Activated CD8-positive, alpha-beta memory T cell treated with anti-CD3 and anti-CD28 coated beads for 36 hours (primary cell): ENCODE measurements around the gene VAV2. TPM values are rescaled to one million over a fixed set of nuclear protein-coding genes. Genes with fewer than 3 reads are reported as not detected.

ENCODE experiments used
- CTCF ChIA-PET: fragments of 350-600 bp; sonication (Branson Sonifier 250); formaldehyde crosslinking; loops from one replicate; lab custom pipeline; 2021; ENCODE audit warnings: antibody characterized with exemption; lab: Charles Lee
- POLR2A ChIA-PET: fragments of 350-600 bp; sonication (Branson Sonifier 250); formaldehyde crosslinking; loops from one replicate; lab custom pipeline; 2021; ENCODE audit warnings: antibody characterized with exemption; lab: Charles Lee
- total RNA-seq, 2 experiments: library from RNA; stranded (reverse); gene quantifications; one replicate each; pipeline ENCODE4 v1.2.3, GENCODE V29; 2021

The VAV2 gene
- total RNA-seq, 2 experiments from 2014 or later = 6.2 to 6.7 TPM

DNA sequence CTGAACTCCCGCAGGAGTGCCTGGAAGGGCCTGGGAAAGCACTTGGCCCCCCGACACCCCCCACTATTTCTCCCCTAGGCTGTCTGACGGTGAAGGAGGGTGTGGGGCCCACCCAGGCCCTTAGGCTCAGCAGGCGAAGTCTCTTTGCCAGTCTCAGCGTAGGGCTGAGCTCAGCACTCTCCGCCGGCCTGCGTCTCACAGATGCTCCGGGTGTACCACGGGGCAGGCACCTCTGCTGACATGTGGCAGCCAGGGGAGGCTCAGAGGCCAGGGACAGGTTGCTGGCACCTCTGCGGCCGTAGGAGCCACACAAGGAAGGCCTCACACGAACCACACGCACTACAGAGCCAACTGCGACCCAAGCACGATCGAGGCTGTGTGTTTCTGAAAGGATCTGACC, 114.2 kb downstream of the VAV2 start:
- CTCF ChIA-PET = no interaction called here

DNA sequence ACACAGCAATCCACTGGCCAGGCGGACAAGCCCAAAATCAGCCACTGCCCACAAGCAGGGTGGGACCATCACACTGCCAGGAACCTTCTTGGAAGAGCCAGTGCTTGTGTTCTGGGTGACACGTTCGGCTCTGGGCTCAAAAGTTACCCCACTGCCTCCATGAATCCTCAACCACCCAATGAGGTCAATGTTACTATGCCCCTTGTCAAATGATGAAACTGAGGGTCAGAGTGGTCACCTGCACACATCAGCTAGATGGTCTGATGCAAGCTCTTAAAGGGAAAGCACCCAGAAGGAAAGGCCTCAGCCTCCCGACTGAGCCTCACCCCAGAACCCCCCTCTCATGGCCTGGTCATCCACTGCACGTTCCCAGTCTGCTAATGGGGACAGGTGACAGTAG, 114.8 kb downstream of the VAV2 start:
- ChIA-PET CTCF (no interaction called here), POLR2A (no interaction called here)

More for the DNA sequence above, 114.2 kb downstream of the VAV2 start:
- POLR2A ChIA-PET = no interaction called here

DNA sequence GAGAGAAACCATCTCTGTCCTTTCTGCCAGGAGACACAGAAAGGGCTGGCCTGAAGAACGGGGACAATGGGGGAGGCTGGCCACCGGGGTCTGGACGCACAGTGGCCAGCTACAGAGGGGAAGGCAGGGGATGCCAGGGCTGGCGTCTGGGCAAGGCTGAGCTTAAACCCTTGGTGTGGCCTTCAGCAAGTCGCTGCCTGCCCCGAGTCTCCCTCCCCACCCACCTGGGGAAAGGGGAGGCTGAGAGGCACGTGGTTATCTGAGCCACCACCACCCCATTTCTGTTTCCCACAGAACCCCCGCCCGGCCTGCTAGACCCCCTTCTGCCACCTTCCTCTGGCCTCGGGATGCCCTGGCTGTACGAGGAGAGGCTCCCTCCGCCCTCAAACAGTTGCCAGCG, 115.3 kb downstream of the VAV2 start:
- ChIA-PET POLR2A (no interaction called here), CTCF (no interaction called here)

DNA sequence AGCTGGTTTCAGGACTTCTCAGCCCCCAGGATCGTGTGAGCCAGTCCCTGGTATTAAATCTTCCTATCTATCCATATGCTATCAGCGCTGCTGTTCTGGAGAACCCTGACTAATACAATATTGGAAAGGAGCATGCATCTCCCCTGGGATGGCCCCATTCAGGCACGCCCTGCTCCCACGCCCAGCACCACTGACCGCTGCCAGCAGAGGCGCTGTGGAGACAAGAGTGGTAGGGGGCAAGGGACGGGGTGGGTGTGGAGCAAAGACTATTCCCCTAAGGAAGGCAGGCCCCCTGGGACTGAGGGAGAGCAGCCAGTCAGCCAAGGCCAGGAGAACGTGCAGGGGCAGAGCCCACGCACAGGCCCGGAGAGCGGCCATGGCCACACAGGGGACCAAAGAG, 116.0 kb downstream of the VAV2 start:
- ChIA-PET CTCF (no interaction called here), POLR2A (no interaction called here)

DNA sequence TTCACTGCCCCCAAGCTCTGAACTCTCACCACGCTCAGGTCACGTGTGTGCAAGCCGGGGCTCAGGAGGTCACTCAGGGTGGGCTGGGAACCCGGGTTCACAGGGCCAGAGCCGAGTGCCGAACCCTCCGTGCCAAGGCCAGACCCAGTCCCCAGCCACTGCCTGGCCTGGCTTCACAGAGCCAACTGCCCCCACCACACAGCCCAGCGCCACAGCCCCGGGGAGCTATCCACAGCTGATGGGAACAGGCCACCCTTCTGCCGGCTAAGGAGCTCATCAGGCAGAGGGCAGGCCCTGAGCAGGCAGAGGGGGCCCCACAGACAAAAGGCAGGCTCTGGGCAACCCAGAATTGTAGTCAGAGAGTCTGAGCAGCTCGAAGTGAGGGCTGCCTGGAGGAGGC, 117.0 kb downstream of the VAV2 start:
- ChIA-PET CTCF (no interaction called here), POLR2A (no interaction called here)

DNA sequence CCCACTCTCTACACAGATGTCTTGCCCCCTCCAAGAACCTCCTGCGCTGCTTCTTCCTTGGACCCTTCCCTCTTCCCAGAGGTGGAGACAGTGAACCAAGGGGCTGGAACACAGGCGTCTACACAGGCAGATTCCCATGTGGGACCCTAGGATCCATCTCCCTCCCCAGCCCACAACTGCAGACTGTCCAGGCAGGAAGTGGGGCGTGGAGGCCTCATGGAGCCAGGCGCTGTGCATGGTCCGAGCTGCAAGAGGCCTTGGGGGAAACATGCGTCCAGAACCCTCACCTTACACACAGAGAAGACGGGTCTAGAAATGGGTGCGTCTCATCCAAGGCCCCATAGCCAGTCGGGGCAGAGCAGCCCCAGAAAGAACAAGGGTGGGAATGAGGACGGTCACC, 117.5 kb downstream of the VAV2 start:
- CTCF ChIA-PET = no interaction called here
- POLR2A ChIA-PET = no interaction called here

DNA sequence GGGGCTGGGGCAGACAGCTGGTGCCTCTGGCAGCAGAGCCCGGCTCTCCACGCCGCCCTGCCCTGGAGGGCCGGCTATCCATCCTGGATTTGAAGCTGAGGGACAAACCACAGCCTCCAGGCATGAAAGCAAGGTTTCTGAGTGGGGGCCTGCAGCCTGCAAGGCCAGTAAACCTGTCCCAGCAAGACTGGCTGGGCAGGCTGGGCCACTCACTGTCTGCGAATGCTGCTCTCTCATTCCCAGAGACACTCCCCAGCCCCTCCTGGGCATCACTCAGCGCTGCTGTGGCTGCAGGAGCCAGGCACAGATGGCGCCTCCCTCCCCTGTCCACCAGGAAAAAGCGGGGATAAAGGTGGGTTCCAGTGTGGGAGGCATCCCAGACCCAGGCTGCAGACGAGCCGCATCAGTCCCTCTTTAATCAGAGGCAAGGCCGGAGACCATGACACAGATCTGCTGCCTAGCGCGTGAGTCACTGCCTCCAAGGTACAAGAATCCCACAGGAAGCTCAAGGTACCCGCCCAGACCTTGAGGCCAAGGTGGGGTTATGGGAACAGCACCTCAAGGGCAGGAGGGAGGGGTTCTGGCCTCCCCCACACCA, 118.0 kb downstream of the VAV2 start:
- ChIA-PET CTCF (no interaction called here), POLR2A (no interaction called here)

DNA sequence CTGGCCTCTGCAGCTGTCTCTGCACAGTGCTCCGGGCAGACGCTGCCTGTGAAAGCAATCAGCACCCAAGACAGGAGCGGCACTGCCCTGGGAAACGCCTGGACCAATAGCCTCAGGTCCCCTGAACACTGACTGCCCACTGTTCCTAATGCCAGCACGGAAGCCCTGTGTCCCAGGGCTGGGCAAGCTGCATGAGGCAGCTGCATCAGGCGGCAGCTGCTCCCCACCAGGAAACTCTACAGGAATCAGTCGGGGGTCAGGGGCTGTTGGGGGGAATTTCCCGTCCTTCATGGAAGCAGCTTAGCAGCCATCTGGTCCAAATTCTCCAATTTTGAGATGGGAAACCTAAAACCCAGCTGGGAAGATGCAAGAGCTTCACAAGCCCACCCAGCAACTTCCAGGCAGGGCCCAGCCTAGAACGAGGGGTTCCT, 118.6 kb downstream of the VAV2 start:
- ChIA-PET CTCF (no interaction called here), POLR2A (no interaction called here)

DNA sequence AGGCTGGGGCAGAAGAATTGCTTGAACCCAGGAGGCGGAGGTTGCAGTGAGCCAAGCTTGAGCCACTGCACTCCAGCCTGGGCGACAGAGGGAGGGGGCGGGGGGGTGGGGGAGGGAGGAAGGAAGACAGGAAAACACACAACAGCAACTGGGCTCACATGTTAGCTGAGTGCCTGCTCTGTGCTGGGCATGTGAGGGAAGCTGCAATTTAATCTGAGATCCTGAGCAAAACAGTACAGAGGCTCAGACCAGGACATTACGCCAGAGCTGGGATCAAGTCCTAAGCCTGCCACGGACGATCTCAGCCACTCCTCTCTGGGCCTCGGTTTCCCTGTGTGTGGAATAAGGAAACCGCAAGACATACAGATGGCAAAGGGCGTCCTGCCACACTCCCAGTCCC, 119.1 kb downstream of the VAV2 start:
- CTCF ChIA-PET = no interaction called here
- POLR2A ChIA-PET = no interaction called here

DNA sequence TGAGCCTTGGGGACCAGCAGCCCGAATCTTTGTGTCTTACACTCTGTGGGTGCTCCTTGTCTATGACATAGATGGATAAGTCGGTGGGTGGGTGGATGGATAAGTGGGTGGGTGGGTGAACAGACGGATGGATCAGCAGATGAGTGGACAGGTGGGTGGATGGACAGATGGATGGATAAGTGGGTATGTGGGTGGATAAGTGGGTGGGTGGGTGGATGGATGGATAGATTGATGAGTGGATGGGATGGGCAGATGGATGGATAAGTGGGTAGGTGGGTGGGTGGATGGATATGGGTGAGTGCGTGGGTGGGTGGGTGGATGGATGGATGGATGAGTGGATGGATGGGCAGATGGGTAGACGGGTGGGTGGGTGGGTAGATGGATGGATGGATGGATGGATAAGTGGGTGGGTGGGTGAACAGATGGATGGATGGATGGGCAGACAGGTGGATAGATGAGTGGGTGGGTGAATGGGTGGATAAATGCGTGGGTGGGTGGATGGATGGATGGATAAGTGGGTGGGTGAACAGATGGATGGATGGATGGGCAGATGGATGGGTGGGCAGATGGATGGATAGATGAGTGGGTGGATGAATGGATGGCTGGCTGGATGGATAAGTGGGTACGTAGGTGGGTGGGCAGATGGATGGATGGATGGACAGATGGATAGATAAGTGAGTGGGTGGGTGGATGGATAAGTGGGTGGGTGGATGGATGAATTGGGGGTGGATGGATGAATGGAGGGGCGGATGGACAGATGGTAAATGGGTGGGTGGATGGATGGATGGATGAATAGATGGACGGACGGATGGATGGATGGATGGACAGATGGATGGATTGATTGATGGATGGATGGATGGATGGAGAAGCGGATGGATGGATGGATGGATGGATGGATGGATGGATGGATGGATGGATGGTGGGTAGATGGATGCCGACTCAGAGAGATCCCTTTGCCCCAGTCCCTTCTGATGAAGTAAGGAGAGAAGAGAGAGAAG, 121.2 kb downstream of the VAV2 start:
- ChIA-PET POLR2A (no interaction called here), CTCF (no interaction called here)

DNA sequence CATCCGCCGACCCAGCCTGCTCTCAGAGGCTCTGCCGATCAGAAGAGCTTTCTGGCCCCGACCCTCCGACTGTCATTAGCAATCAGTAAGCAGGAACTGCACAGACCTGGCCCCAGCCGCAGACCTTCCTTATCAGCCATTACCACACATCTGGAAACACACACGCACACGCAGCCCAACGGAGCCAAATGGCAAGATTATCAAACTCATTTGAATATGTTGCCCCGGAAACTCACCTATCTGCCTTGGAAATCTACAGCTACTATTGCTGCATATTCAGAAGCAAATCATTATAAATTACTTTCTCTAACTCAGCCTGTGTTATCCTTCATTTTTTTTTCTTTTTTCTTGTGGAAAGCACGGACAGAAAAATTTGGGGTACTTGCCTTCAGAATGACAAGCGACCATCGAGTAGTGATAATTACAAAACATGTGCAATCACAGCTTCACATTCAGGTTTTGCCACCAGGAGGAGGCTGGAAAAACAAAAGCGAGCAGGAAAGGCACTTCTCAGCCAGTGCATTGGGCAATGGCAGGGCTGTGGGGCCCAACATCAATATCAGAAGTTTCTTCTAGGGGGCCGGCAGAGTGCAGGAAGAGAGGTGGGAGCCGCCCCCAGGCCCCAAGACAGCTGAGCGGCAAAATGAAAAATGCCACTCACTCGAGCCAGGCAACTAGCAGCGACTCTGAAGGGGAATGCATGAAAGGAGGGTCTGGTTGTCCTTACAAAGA, 122.3 kb downstream of the VAV2 start:
- POLR2A ChIA-PET = no interaction called here
- CTCF ChIA-PET = no interaction called here

DNA sequence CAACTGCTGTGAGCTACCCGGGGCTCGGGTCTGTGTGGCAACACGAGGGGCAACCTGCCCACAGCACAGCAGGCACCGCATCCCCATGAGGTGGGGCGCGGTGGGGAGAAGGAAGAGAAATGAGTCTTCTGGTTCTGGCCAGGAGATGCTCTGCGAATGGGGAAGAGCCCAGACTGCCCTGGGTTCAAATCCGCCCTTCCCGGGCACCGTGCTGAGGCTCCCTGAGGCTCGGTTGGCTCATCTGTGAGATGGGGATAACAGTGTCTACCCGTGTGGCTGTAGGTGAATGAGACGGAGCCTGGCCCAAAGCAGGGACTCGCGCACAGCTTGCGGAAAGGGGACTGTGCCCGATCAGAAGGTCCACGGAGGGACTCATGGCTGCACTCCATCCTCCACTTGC, 123.9 kb downstream of the VAV2 start:
- ChIA-PET CTCF (no interaction called here), POLR2A (no interaction called here)

DNA sequence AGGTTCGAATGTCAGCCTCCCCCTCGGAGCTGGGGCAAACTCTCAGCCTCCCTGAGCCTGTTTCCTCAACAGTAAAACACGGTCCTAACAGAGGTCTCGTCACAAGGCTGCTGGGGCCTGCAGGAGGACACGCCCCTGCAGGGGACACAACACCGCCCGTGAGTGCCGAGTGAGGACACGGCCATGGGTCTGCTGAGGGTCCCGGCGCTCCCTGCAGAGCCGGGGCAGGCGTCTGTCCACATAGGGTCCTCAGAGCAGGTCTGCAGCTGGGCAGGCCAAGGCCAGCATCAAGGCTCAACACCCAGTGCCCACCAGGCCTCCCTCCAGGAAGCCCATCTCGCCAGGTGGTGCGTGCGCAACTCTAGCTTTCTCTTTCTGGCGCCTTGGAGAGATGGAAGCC, 125.2 kb downstream of the VAV2 start:
- POLR2A ChIA-PET = no interaction called here

DNA sequence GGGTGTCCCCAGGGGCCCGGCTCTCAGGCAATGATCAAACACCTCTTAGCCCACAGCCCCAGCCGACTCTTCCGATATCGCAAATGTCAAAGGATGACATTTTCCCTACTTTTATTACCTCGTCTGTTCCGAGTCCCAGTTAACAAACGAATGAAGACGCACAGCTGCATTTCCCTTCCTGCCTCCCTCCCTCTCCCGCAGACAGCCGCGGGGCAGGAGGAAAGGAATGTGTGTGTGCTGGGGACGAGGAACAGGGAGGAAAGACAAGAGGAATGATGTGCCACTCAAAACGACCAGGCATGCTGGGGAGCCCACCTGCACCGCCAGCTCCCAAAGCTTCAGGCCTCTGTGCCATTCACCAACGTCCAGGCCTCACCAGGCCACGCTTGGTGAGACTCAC, 128.1 kb downstream of the VAV2 start:
- ChIA-PET CTCF (no interaction called here), POLR2A (no interaction called here)

More for the DNA sequence above, 125.2 kb downstream of the VAV2 start:
- CTCF ChIA-PET = no interaction called here

DNA sequence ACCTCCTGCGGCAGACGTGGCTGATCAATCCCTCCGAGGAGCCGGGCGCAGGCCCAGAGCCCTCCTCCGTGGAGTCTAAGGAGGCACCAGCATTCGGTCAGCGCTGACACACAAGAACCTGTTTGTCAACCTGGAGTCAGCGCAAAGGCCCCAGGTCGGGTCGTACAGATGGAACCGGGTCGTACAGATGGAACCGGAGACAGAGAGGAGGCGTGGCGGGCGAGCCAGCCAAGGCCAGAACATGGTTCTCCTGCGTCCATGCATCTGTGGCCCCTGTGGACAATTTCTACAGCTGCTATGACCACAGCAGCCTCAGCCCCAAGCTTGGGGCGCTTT, 128.9 kb downstream of the VAV2 start:
- CTCF ChIA-PET = no interaction called here
- POLR2A ChIA-PET = no interaction called here

DNA sequence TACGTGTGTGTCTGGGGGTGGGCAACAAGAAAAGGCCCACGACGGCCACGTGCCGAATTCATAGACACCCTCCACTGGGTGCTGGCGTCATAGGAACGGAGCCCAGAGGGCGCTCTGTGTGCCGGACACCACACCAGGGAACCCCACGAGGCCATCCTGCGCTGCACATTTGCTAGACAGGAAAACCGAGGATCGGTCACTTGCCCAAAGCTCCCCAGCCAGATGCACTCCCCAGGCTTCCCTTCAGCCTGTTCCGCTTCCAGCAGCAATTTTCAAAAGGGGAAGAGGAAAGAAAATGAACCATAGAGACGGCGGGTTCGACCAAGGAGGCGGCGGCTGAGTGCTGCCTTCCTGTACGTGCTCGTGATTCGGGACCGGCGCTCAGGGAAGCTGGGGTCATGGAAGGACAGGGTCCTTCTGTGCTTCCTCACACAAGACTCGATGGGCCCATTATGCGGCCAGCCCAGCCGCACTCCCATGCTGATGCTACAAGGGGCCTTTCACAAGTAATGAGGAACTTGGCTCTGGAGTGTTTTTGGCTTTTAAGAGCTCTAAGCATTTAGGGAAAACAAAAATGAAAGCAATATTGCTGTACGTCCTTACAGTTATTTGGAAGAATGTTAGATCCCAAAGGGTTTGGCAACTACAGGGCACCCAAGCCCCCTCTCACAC, 129.4 kb downstream of the VAV2 start:
- ChIA-PET POLR2A (no interaction called here), CTCF (no interaction called here)

DNA sequence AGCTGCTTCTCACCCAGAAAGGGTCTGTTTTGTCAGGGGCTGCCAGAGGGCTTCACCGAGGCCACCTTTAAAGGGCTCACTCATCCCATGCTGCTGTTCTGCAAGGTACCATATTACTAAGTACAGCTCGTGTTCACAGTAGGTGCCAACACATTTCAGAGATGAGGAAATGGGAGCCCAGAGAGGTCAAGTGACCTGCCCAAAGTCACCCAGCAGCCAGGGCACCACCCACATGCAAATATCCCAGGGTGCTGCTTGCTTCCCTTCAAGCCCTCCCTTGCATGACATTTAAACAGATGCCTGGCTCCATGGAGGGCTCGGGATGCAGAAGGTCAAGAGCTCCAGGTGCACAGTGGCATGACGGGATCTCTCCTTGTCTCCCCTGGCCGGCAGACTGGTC, 130.4 kb downstream of the VAV2 start:
- POLR2A ChIA-PET = no interaction called here
- CTCF ChIA-PET = no interaction called here

DNA sequence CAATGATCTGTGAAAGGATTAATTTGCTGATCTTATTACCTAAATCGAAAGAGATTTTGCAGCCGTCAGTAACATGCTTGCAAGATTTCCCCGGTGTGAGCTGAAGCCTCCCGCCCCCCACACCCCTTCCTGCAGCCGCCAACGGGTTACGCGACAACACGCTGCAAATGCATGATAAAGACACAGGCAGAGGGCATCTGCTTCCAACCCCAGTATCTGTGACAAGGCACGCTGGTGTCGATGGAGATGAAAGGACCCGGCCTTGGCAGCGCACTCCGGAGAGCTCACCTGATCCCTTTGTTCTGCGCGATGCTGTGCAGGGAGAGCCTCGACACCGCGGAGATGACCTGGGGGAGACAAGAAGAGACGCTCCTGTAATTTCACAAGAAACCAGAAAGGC, 131.0 kb downstream of the VAV2 start:
- CTCF ChIA-PET = no interaction called here

DNA sequence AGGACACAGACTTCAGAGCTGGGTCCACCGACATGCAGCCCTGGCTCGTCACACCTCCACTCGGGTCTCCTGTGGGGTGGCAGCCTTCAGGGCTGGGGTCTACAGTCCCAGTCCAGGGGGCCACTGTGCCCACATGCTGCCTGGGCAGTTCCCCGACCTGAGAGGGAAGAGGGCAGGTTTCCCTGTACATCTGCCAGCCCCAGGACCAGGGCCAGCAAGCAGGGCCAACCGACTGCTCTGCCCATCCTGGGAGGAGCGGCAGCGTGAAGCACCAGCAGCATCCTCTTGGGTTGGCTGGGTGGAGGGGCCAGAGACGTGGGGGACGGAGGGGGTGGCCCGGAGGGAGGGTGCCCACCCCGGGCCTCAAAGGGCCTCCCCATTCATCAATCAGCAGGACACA, 133.4 kb downstream of the VAV2 start:
- ChIA-PET POLR2A (no interaction called here), CTCF (interaction anchor here (0.6 kb wide), 1 partner anchor 77 kb away, joined by 4 read pairs; no protein-coding TSS in a partner anchor)

More for the DNA sequence above, 131.0 kb downstream of the VAV2 start:
- POLR2A ChIA-PET = no interaction called here

DNA sequence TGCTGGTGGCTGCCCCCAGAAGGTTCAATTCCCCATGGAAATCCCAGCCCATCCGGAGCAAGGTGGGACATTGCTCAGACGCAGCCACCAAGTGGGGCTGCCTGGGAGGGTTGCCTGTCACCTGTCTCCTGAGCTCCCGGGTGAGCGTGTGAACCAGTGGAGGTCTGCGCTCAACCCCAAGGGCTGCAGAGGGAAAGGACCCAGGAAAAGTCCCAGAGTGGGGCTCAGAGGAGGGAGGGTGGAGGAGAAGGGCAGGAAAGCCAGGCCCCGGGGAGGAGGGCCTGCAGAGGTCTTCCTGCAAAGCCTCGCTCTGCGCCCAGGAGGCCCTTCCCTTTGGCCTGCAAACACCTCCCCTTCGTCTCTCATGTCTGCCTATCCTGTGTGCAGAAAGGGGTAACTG, 134.5 kb downstream of the VAV2 start:
- CTCF ChIA-PET = no interaction called here
- POLR2A ChIA-PET = no interaction called here
